LNCAP (cell line): ENCODE measurements around the gene TCF19.

Experiments
- TF ChIP-seq, protein P1 (sequence below): fragments of 450-650 bp; IDR thresholded peaks from 2 replicates; pipeline ENCODE4 v1.5.1; 2017; ENCODE audit warnings: mild to moderate bottlenecking

TCF19 gene

DNA sequence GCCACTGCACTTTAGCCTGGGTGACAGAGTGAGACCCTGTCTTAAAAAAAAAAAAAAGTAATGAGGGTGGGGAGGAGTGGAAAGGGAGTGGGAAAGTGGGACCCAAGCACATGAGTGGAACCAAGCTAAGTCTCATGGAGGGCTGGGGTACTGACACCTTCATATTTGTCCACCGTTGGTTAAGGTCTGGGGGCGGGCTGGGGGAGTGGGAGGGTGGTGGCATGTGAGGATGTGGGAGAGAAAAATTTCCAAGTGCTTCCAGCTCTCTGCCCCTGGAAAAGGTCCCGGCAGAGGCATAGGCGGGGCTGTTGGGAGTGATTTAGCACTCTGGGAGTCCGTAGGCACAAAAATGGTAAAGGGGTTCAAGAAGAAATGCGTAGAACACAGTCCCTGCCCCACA, 25.6 kb upstream of the TCF19 start:
- TF ChIP-seq, protein P1, sequence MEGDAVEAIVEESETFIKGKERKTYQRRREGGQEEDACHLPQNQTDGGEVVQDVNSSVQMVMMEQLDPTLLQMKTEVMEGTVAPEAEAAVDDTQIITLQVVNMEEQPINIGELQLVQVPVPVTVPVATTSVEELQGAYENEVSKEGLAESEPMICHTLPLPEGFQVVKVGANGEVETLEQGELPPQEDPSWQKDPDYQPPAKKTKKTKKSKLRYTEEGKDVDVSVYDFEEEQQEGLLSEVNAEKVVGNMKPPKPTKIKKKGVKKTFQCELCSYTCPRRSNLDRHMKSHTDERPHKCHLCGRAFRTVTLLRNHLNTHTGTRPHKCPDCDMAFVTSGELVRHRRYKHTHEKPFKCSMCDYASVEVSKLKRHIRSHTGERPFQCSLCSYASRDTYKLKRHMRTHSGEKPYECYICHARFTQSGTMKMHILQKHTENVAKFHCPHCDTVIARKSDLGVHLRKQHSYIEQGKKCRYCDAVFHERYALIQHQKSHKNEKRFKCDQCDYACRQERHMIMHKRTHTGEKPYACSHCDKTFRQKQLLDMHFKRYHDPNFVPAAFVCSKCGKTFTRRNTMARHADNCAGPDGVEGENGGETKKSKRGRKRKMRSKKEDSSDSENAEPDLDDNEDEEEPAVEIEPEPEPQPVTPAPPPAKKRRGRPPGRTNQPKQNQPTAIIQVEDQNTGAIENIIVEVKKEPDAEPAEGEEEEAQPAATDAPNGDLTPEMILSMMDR, result no peak

DNA sequence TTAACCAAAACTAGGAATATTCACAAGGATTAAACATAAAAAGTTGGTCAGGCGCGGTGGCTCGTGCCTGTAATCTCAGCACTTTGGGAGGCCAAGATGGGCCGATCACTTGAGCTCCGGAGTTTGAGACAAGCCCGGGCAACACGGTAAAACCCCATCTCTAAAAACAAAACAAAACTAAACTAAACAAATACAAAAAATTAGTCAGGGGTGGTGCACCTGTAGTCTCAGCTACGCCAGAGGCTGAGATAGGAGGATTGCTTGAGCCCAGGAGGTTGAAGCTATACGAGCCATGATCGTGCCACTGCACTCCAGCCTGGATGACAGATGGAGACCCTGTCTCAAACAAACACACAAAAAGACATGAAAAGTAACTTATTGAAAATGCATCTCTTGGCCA, 22.7 kb upstream of the TCF19 start:
- TF ChIP-seq, protein P1, result no peak

DNA sequence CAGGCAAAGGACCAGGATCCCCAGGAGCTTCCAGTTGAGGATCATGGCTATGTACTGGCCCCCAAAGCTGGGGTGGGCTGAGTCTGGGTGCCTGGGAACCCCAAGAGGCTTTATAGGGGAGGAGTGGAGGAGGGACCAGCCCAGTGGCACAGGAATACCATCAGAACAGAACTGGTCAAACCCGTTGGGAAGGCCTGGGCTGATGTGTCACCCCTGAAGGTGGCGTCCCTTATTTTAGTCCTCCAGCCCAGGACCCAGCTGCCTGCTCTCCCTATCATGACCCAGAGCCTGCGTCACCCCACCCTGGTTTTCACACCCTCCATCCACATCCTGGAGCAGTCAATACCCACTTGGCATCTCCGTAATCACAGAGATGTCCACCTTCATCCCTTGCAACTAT, 19.4 kb upstream of the TCF19 start, which contains the start of gene PSORS1C2:
PSORS1C2 (minus strand) TSS at position 85 of the 400 bp plus-strand sequence; CDS start at position 45, 40 bp downstream.
- TF ChIP-seq, protein P1, result no peak

DNA sequence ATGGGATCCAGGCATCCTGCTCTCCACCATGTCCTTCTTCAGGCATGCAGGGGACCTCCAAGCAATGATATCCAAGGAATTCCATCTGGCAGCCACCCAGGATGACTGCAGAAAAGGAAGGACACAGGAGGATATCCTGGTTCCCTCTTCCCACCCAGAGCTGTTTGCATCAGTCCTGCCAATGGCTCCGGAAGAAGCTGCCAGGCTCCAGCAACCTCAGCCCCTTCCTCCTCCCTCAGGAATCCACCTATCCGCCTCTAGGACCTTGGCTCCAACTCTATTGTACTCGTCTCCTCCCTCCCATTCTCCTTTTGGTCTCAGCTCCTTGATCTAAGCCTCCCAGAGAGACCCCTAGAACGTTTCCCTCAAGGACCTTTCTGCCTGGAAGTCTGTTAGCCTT, 18.8 kb upstream of the TCF19 start:
- TF ChIP-seq, protein P1, result no peak

DNA sequence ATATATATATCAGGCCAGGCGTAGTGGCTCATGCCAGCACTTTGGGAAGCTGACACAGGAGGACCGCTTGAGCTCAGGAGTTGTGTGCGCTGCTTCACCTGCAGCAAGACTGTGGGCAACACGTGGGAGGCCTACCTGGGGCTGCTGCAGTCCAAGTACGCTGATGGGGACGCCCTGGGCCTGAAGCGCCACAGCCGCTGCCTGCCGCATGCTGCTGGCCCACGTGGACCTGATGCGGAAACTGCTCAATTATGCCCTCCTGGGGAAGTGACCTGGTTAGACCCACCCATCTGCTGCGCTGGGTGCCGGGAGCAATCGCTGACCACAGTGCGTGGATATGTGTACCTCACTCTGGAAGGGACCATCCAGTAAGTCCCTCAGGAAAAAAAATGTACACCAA, 17.7 kb upstream of the TCF19 start:
- TF ChIP-seq, protein P1, result no peak

DNA sequence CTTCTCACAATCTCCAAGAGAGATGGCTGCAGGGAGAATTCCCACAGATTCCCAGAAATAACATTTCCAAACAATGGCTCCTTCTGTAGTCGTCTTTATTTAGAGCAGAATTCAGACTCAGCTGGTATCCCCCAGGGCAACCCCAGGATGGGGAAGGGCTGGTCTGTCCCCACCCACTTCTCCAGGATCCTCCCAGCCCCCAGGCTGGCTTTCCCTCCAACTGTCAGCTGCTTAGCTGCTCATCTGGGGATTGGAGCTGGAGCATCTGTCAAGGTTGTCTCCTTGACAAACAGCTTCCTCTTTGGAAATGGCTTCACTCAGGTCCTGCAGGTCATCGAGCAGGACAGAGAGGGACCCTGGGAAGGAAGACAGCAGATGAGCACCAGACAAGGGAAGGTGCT, 16.0 kb upstream of the TCF19 start:
- TF ChIP-seq, protein P1, result no peak

DNA sequence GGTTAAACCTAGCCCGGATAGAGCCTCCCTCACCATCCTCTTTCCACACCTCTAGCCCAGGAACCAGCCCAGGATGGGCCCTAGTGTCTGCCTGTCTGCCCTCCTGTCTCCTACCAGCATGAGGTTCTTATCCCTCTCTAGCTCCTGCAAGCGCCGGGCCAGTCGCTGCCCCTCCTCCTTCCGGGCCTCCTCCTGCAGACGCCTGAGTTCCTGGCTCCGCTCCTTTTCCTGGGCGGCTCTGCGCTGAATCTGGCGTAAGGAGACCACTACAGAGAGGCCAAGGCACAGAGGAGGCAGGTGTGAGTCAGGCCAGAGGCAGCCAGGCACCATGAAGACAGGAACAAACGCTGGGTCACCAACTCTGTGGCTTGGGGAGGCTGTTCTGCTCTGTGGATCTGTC, 15.2 kb upstream of the TCF19 start:
- TF ChIP-seq, protein P1, result no peak

DNA sequence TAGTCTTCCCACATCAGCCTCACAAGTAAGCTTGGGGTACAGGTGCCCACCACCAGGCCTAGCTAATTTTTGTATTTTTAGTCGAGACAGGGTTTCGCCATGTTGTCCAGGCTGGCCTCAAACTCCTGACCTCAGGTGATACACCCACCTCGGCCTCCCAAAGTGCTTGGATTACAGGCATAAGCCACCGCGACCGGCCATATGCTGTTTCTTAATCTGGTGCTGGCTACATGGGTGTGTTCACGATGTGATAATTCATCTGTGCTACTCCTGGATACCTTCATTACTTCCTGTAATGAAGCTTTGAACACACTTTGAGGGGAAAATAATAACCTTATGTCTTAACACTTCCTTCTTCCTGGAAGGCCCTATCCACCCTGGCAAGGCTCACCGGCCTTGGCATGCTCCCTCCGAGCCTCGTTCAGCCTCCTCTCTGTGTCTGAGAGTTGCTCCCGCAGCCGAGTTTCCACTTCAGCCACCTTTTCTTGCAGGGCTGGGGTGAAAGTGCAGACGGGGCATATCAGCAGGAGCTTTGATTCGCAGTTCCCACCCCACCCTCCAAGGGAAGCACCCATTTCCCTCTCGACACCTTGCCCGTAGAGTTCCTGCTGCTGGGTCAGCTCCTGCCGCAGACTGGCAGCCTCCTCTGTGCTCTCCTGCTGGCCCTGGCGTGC, 14.0 kb upstream of the TCF19 start:
- TF ChIP-seq, protein P1, result no peak
